ENCODE measurements around the gene CLSTN1.
A peak's percentile ranks its signal among the peaks of the same experiment; 100 is the strongest.

CLSTN1 gene

GRCh38 chr1:9826616-9827015 is 2.9 kb upstream of the CLSTN1 start:
- no peak for DNase-seq (ENCODE audit: low read depth)
- no peak overlapping the region for H3K4me3 ChIP-seq (ENCODE audit: low read depth, low read length)
- no peak for TF ChIP-seq CTCF (IDR thresholded peaks at IDR 0.05; ENCODE audit: low read depth, low read length, missing control alignments)

GRCh38 chr1:9826087-9826486 is 2.3 kb upstream of the CLSTN1 start:
- no peak overlapping the region for H3K4me3 ChIP-seq (ENCODE audit: low read depth, low read length)
- TF ChIP-seq CTCF (IDR thresholded peaks at IDR 0.05; ENCODE audit: low read depth, low read length, missing control alignments) = no peak

GRCh38 chr1:9825093-9826074 is 1.6 kb upstream of the CLSTN1 start:
- TF ChIP-seq CTCF (IDR thresholded peaks at IDR 0.05; ENCODE audit: low read depth, low read length, missing control alignments) = no peak
- DNase-seq (ENCODE audit: low read depth) = no peak
- no peak overlapping the region for H3K4me3 ChIP-seq (ENCODE audit: low read depth, low read length)

More at GRCh38 chr1:9826087-9826486, 2.3 kb upstream of the CLSTN1 start:
- no peak for DNase-seq (ENCODE audit: low read depth)

- TF ChIP-seq CTCF (IDR thresholded peaks at IDR 0.05; ENCODE audit: low read depth, low read length, missing control alignments) = no peak
- H3K4me3 ChIP-seq (ENCODE audit: low read depth, low read length) = no peak overlapping the region
- no peak for DNase-seq (ENCODE audit: low read depth)
These were observed 931 bp upstream of the CLSTN1 start for GRCh38 chr1:9824702-9825089.

DNA sequence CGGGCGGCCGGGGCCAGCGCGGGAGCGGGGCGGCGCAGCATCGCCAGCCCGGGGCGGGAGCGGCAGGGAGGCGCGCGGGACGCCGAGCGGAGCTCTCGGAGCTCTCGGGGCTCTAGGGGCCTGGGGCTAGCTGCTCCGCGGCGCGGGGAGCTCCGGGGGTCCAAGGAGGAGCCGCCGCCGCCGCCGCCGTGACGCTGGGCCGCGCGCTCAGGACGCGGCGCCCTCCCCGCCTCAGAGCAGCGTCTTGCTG is 147 bp downstream of the CLSTN1 start:
- peak overlapping the region; percentile 92 for H3K4me3 ChIP-seq (ENCODE audit: low read depth, low read length)
- DNase-seq (ENCODE audit: low read depth) = no peak
- no peak for TF ChIP-seq CTCF (IDR thresholded peaks at IDR 0.05; ENCODE audit: low read depth, low read length, missing control alignments)

GRCh38 chr1:9822897-9823692 is 670 bp downstream of the CLSTN1 start:
- DNase-seq (ENCODE audit: low read depth) = no peak
- H3K4me3 ChIP-seq (ENCODE audit: low read depth, low read length) = peak overlapping the region; percentile 92
- no peak for TF ChIP-seq CTCF (IDR thresholded peaks at IDR 0.05; ENCODE audit: low read depth, low read length, missing control alignments)

Data from GM12864 (cell line).